IPS DF 6.9 (cell line): ENCODE measurements around the gene COMTD1.

Experiments used
- DNase-seq: peaks from one replicate; pipeline ENCODE4 v3.0.0-alpha.2; 2013; ENCODE audit warnings: low read depth, low spot score
- H3K27ac ChIP-seq: one replicate; pipeline ENCODE4 v1.5.1; 2013; ENCODE audit warnings: low read length, control low read depth
- H3K27me3 ChIP-seq: 2 replicates; pipeline ENCODE4 v1.6.1; 2013; ENCODE audit warnings: mild to moderate bottlenecking, low read length; ENCODE audit not compliant: control insufficient read depth, insufficient read depth
- H3K36me3 ChIP-seq: 2 replicates; pipeline ENCODE4 v1.6.1; 2013; ENCODE audit warnings: low read length; ENCODE audit not compliant: control insufficient read depth, insufficient read depth
- H3K4me1 ChIP-seq: 2 replicates; pipeline ENCODE4 v1.6.1; 2013; ENCODE audit warnings: low read length; ENCODE audit not compliant: control insufficient read depth, insufficient read depth
- H3K4me3 ChIP-seq: 2 replicates; pipeline ENCODE4 v1.5.1; 2013; ENCODE audit warnings: mild to moderate bottlenecking, low read length
- H3K9me3 ChIP-seq: 2 replicates; pipeline ENCODE4 v1.6.1; 2013; ENCODE audit warnings: low read length, inconsistent platforms; ENCODE audit not compliant: control insufficient read depth, insufficient read depth
- WGBS: extraction: QIAGEN DNeasy Blood & Tissue Kit; methylation state at CpG from one replicate; pipeline ENCODE4 v1.1.7; 2013; ENCODE audit warnings: mixed read lengths, missing lambda C conversion rate; ENCODE audit not compliant: insufficient read length, insufficient coverage; 5-methylcytosine and 5-hydroxymethylcytosine counted together

The COMTD1 gene

GRCh38 chr10:75266945-75267344, 31.2 kb upstream of the COMTD1 start:
- Histone ChIP-seq H3K9me3 (no peaks in the 10 kb centered on the region), H3K27ac (no peak overlapping the region), H3K36me3 (no peaks in the 10 kb centered on the region), H3K4me3 (no peak overlapping the region), H3K27me3 (no peaks in the 10 kb centered on the region), H3K4me1 (no peaks in the 10 kb centered on the region)
- WGBS, result no CpG with 5 or more reads among the region's 5 CpGs
- DNase-seq, result no peak

- Histone ChIP-seq H3K4me3 (no peak overlapping the region), H3K36me3 (no peaks in the 10 kb centered on the region), H3K4me1 (no peaks in the 10 kb centered on the region), H3K27ac (no peak overlapping the region), H3K9me3 (no peaks in the 10 kb centered on the region), H3K27me3 (no peaks in the 10 kb centered on the region)
- no CpG with 5 or more reads among the region's 6 CpGs for WGBS
- DNase-seq, result no peak
Measured at GRCh38 chr10:75265856-75266255, 30.1 kb upstream of the COMTD1 start.

- H3K36me3 ChIP-seq, result no peaks in the 10 kb centered on the region
- no peak for DNase-seq
- no peaks in the 10 kb centered on the region for H3K4me1 ChIP-seq
- H3K27me3 ChIP-seq, result no peaks in the 10 kb centered on the region
- no peak overlapping the region for H3K4me3 ChIP-seq
- WGBS, result no CpG with 5 or more reads among the region's 1 CpG
- no peak overlapping the region for H3K27ac ChIP-seq
- H3K9me3 ChIP-seq, result no peaks in the 10 kb centered on the region
Measured at GRCh38 chr10:75263806-75264205, 28.0 kb upstream of the COMTD1 start.

- H3K27ac ChIP-seq, result no peak overlapping the region
- no peaks in the 10 kb centered on the region for H3K9me3 ChIP-seq
- no peak for DNase-seq
- no peaks in the 10 kb centered on the region for H3K4me1 ChIP-seq
- H3K36me3 ChIP-seq, result no peaks in the 10 kb centered on the region
- H3K27me3 ChIP-seq, result no peaks in the 10 kb centered on the region
- WGBS, result no CpG with 5 or more reads among the region's 25 CpGs
- H3K4me3 ChIP-seq, result no peak overlapping the region
Measured at GRCh38 chr10:75261813-75262705, 26.3 kb upstream of the COMTD1 start.

GRCh38 chr10:75260990-75261389, 25.2 kb upstream of the COMTD1 start:
- no peaks in the 10 kb centered on the region for H3K9me3 ChIP-seq
- WGBS, result no CpG with 5 or more reads among the region's 3 CpGs
- H3K4me1 ChIP-seq, result no peaks in the 10 kb centered on the region
- H3K27me3 ChIP-seq, result no peaks in the 10 kb centered on the region
- H3K36me3 ChIP-seq, result no peaks in the 10 kb centered on the region
- DNase-seq, result no peak
- no peak overlapping the region for H3K27ac ChIP-seq
- H3K4me3 ChIP-seq, result no peak overlapping the region

- H3K36me3 ChIP-seq, result no peaks in the 10 kb centered on the region
- no CpG with 5 or more reads among the region's 2 CpGs for WGBS
- H3K27ac ChIP-seq, result no peak overlapping the region
- DNase-seq, result no peak
- H3K4me1 ChIP-seq, result no peaks in the 10 kb centered on the region
- H3K27me3 ChIP-seq, result no peaks in the 10 kb centered on the region
- H3K4me3 ChIP-seq, result no peak overlapping the region
- H3K9me3 ChIP-seq, result no peaks in the 10 kb centered on the region
Measured at GRCh38 chr10:75254739-75255138, 19.0 kb upstream of the COMTD1 start.

- no peak for DNase-seq
- Histone ChIP-seq H3K9me3 (no peaks in the 10 kb centered on the region), H3K36me3 (no peaks in the 10 kb centered on the region), H3K27me3 (no peaks in the 10 kb centered on the region), H3K27ac (no peak overlapping the region), H3K4me3 (no peak overlapping the region), H3K4me1 (no peaks in the 10 kb centered on the region)
- no CpG with 5 or more reads among the region's 1 CpG for WGBS
Measured at GRCh38 chr10:75253281-75254220, 17.8 kb upstream of the COMTD1 start.

- no peaks in the 10 kb centered on the region for H3K27me3 ChIP-seq
- no peak for DNase-seq
- no peaks in the 10 kb centered on the region for H3K9me3 ChIP-seq
- no peak overlapping the region for H3K27ac ChIP-seq
- no CpG with 5 or more reads among the region's 3 CpGs for WGBS
- H3K4me1 ChIP-seq, result no peaks in the 10 kb centered on the region
- H3K36me3 ChIP-seq, result no peaks in the 10 kb centered on the region
- no peak overlapping the region for H3K4me3 ChIP-seq
Measured at GRCh38 chr10:75250934-75251333, 15.2 kb upstream of the COMTD1 start.

GRCh38 chr10:75247797-75248196, 12.0 kb upstream of the COMTD1 start:
- Histone ChIP-seq H3K36me3 (no peaks in the 10 kb centered on the region), H3K4me1 (peaks cover 2% of the 10 kb centered on the region), H3K27me3 (no peaks in the 10 kb centered on the region), H3K4me3 (no peak overlapping the region), H3K9me3 (no peaks in the 10 kb centered on the region), H3K27ac (no peak overlapping the region)
- no CpG with 5 or more reads among the region's 5 CpGs for WGBS
- DNase-seq, result no peak

GRCh38 chr10:75246506-75246905, 10.7 kb upstream of the COMTD1 start:
- Histone ChIP-seq H3K27me3 (no peaks in the 10 kb centered on the region), H3K27ac (no peak overlapping the region), H3K36me3 (no peaks in the 10 kb centered on the region), H3K4me1 (peaks cover 2% of the 10 kb centered on the region), H3K4me3 (no peak overlapping the region), H3K9me3 (no peaks in the 10 kb centered on the region)
- no CpG with 5 or more reads among the region's 6 CpGs for WGBS
- no peak for DNase-seq
